Measurements from ENCODE around the gene ULBP1.

- TF ChIP-seq CTCF (conservative IDR thresholded peaks at IDR 0.05), result no peak
- TF ChIP-seq ZFX (IDR thresholded peaks at IDR 0.05), result no peak
Observed at GRCh38 chr6:149941583-149942460, 21.9 kb upstream of the ULBP1 start, which contains the start of gene ULBP2.
